Measurements from ENCODE around the gene ALX4.

GRCh38 chr11:44318369-44318768 lies 8.4 kb upstream of the ALX4 start:
- TF ChIP-seq, protein P1, sequence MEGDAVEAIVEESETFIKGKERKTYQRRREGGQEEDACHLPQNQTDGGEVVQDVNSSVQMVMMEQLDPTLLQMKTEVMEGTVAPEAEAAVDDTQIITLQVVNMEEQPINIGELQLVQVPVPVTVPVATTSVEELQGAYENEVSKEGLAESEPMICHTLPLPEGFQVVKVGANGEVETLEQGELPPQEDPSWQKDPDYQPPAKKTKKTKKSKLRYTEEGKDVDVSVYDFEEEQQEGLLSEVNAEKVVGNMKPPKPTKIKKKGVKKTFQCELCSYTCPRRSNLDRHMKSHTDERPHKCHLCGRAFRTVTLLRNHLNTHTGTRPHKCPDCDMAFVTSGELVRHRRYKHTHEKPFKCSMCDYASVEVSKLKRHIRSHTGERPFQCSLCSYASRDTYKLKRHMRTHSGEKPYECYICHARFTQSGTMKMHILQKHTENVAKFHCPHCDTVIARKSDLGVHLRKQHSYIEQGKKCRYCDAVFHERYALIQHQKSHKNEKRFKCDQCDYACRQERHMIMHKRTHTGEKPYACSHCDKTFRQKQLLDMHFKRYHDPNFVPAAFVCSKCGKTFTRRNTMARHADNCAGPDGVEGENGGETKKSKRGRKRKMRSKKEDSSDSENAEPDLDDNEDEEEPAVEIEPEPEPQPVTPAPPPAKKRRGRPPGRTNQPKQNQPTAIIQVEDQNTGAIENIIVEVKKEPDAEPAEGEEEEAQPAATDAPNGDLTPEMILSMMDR (IDR thresholded peaks at IDR 0.05), result no peak
- no peak for TF ChIP-seq POLR2A (IDR thresholded peaks at IDR 0.05)
